ENCODE data around the gene KRT82.

The KRT82 gene

GRCh38 chr12:52404951-52405350 is 1.2 kb downstream of the KRT82 start:
- no peak for FAIRE-seq

GRCh38 chr12:52403561-52403960 is 2.6 kb downstream of the KRT82 start:
- FAIRE-seq, result no peak

- FAIRE-seq, result no peak
These were observed 3.1 kb downstream of the KRT82 start for GRCh38 chr12:52402873-52403540.

GRCh38 chr12:52402377-52402776 is 3.8 kb downstream of the KRT82 start:
- no peak for FAIRE-seq

DNA sequence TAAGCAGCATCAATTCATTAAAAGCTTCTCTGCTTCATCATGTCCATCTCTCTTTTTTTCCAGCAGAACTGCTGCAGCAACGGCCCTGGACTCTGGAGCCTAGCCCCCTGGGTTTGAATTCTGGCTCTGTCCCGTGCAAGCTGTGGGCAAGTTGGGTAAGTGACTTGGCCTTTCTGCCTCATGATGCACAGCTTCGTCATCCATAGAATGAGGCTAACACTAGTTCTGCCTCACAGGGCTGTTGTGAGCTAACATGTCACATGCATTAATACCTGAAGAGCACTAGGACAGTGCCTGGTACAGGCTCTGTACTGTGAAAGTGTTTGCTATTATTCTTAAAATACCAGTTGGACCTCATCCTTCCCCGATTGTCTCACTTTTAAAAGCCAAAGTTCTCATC is 4.2 kb downstream of the KRT82 start:
- no peak for FAIRE-seq

DNA sequence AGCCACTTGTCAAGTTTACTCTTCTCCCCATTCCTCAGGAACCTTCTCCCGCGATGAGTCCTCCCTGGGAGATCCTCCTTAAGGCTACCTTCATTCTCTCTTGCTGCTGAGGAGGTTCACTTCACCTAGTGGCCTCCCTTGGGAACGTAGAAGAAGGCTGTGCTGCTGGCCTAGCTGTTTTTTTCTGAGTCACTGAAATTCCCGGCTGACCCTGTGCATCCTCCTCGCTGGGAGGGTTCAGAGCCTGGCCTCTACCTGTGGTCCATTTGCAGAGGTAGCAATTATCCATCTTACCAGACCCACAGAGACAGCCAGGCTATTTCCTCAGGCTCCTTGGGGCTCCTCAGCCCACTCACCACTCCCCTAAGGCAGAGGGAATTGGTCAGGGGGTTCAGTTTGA is 4.6 kb downstream of the KRT82 start:
- no peak for FAIRE-seq

- FAIRE-seq, result no peak
These were observed 5.2 kb downstream of the KRT82 start for GRCh38 chr12:52400906-52401305.

DNA sequence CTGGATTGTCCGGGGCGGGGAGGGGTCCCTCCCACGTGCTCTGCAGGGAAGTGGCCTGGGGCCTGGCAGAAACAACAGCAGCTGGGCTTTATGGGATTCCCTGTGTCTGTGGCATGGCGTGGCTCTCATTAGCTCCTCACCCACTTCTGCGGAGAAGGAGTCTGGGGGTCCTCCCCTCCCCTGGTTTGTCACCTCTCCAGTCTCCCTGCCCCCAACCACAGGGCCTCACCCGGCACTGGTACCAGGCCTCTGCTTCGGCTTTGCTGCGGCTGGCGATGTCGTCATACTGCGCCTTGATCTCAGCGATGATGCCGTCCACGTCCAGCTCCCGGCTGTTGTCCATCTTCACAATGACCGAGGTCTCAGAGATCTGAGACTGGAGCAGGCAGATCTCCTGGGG is 6.4 kb downstream of the KRT82 start:
- FAIRE-seq, result no peak

GRCh38 chr12:52398176-52398575 is 8.0 kb downstream of the KRT82 start:
- no peak for FAIRE-seq

GRCh38 chr12:52396656-52397055 is 9.5 kb downstream of the KRT82 start:
- no peak for FAIRE-seq

- no peak for FAIRE-seq
These were observed 10.2 kb downstream of the KRT82 start for GRCh38 chr12:52395761-52396434.

DNA sequence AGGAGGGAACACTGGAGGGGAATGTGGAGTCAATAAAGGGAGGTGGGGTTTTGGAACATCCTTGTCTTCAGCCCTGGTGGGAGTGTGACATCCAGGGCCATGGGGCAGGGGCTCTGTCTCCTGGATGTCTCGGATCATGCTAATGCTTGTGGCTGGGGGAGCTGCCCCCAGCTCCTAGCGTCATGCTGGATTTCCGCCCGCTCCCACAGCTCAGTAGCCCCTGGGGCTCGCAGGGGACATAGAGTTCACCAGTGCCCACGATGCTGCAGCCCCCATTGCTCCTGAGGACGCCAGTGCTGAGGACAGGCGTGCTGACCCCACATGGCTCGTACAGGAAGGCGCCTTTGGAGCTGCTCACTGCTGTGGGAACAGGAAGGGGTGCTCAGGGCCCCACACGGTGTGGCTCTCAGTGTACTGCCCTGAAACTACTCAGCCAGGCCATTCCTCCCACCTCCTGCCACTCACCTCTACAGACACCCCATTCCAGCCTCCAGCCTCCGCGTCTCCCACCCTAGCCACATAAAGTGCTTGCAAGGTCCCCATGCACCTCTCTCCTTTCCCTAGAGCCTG is 11.2 kb downstream of the KRT82 start:
- no peak for FAIRE-seq

- no peak for FAIRE-seq
These were observed 13.6 kb downstream of the KRT82 start for GRCh38 chr12:52392465-52393007.

DNA sequence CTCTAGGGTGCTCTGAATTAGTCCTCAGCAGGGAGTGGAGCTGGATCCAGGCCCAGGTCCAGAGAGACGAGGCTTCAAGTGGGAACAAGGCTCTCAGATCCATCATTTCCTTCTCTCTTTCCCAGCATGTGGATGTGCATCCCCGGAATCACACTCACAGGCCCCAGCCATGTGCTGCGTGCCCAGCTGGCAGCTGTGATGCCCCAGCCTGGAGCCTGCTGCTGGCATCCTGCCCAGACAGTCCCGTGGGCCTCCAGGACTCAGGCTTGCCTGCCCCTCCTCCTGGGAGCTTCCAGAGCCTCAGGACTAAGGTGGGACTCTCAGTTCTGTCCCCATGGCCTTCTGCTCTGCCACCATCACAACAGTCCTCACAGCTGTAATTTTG is 14.5 kb downstream of the KRT82 start:
- no peak for FAIRE-seq

DNA sequence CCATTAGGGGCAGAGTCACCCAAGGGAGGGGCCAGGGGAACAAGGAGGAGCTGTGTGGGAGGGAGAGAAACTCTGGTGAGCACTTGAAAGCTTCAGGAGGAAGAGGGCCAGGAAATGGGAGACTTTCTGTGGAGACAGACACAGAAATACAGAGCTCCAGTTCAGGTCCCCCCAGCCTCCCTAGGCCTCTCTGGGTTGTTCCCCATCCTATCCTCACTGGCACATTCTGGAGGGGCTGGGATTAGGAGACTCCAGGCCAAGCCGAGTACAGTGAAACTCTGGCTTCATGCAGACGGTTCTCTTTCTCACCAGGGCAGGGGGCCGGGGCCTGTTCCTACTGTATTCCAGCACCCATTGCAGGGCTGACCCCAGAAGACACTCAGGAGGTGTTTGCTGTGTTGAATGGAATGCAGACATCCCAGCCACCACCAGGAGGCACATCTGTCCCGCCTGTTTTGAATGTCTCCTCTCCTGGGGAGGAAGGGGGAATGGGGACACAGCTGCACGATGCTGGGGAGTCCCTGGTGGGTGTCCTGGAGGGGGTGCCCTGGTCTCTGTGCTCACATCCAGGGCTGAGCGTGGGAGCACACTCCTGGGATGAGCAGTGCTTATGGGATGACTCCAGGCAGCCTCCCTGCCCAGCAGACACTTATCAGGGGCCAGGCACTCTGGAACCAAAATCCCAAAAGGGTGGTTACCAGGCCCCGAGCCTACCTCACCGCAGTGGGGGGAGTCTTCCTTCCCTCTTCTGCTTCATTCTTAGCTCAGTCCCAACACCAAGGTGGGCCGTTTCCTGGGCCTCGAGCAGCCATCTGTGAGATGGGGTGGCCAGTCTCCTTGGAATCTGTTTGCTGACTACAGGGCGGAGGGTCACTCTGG is 15.2 kb downstream of the KRT82 start:
- FAIRE-seq, result no peak

- no peak for FAIRE-seq
These were observed 16.6 kb downstream of the KRT82 start for GRCh38 chr12:52389313-52390207.

- no peak for FAIRE-seq
These were observed 18.3 kb downstream of the KRT82 start for GRCh38 chr12:52387859-52388258.

- FAIRE-seq, result no peak
These were observed 20.9 kb downstream of the KRT82 start, which contains the start of gene KRT84 for GRCh38 chr12:52385226-52385702. Gene KRT84 (minus strand): TSS chr12:52385652. CDS start chr12:52385585, 67 bp downstream.

DNA sequence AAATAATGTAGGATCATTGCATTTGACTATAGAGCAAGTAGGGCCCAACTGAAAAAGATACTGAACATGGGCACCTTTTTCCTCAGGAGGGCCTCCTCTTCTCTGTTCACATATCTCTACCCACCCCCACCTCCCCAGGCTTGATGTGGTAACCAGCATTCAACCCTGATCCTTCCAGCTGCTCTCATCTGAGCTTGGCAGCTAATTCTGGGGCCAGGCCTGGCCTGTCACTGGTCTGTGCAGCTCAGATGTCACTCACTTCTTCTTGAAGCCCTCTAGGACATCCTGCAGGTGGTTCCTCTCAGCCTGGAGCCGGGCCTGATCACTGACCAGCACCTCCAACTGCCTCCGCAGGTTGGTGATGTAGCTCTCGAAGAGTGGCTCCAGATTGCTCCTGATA is 22.8 kb downstream of the KRT82 start:
- FAIRE-seq, result no peak

DNA sequence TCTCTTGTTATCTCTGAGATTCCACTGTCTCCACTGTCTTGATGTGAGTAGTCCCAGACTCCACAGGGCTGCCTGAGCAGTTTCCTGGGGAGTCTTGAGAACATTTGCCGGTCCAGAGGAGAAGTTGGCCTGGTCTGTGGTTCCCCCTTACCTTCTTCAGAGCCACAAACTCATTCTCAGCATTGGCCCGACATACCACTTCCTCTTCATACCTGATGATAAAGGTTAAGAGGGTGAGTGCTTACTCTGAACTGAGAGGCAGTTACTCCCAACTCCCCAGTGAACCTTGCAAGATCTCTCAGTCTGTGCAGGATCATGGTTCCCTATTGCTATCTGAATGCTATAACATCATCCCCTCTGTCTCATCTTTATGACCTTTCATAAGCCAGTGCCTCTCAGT is 23.3 kb downstream of the KRT82 start:
- FAIRE-seq, result no peak

DNA sequence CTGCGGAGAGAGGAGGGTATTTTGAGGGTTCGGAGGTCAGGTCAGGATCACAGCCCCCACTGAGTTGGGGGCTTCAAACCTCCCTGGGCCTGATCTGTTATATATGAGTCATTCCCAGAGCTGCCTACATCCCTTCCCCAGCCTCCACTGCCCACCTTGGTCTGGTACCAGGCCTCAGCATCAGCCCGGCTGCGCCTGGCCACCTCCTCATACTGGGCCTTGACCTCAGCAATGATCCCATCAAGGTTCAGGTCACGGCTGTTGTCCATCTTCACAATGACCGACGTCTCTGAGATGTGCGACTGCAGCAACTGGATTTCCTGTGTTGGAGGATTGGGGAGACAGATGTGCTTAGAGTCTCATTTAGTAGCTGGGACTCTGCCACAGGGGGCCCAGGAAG is 24.9 kb downstream of the KRT82 start:
- FAIRE-seq, result no peak

- FAIRE-seq, result no peak
These were observed 25.9 kb downstream of the KRT82 start for GRCh38 chr12:52380271-52380694.

Measured in endometrium (tissue), 2 donors.